Adipocyte (in vitro differentiated cells): ENCODE results near the gene NOTCH2.
A peak's percentile ranks its signal among the peaks of the same experiment; 100 is the strongest.
"Not testable (repeated sequence)": the region's sequence is repeated elsewhere in the genome, so short reads cannot be mapped to it uniquely, and the experiment has no call there.

Experiments used
- DNase-seq: peaks from one replicate; pipeline ENCODE4 v3.0.0-alpha.2; 2015; ENCODE audit warnings: low read depth
- H3K27me3 ChIP-seq: replicated peaks from 2 replicates; pipeline ENCODE4 v1.7.0; 2013; ENCODE audit warnings: mild to moderate bottlenecking, low read length, moderate library complexity; ENCODE audit not compliant: control insufficient read depth, insufficient read depth
- H3K36me3 ChIP-seq: 2 replicates; pipeline ENCODE4 v1.7.0; 2013; ENCODE audit warnings: low read length, mild to moderate bottlenecking, moderate library complexity; ENCODE audit not compliant: control insufficient read depth, insufficient read depth, severe bottlenecking
- H3K4me1 ChIP-seq: 2 replicates; pipeline ENCODE4 v1.7.0; 2013; ENCODE audit warnings: mild to moderate bottlenecking, low read length, moderate library complexity; ENCODE audit not compliant: control insufficient read depth, insufficient read depth
- H3K4me3 ChIP-seq: 2 replicates; pipeline ENCODE4 v1.7.0; 2013; ENCODE audit warnings: mild to moderate bottlenecking, low read length, moderate library complexity
- H3K9ac ChIP-seq: 2 replicates; pipeline ENCODE4 v1.7.0; 2013; ENCODE audit warnings: mild to moderate bottlenecking, low read length, moderate library complexity
- H3K9me3 ChIP-seq: 2 replicates; pipeline ENCODE4 v1.7.0; 2013; ENCODE audit warnings: mild to moderate bottlenecking, low read length, moderate library complexity; ENCODE audit not compliant: control insufficient read depth

NOTCH2 gene

GRCh38 chr1:120101593-120101992 lies 32.1 kb upstream of the NOTCH2 start:
- not testable (repeated sequence) for H3K27me3 ChIP-seq, H3K36me3 ChIP-seq, H3K9ac ChIP-seq, H3K9me3 ChIP-seq, H3K4me3 ChIP-seq, H3K4me1 ChIP-seq, DNase-seq

GRCh38 chr1:120100590-120100989 lies 31.1 kb upstream of the NOTCH2 start:
- not testable (repeated sequence) for DNase-seq, H3K27me3 ChIP-seq, H3K9ac ChIP-seq, H3K4me3 ChIP-seq, H3K36me3 ChIP-seq, H3K4me1 ChIP-seq, H3K9me3 ChIP-seq

- H3K36me3 ChIP-seq, H3K4me3 ChIP-seq, H3K9me3 ChIP-seq, H3K4me1 ChIP-seq, H3K27me3 ChIP-seq, H3K9ac ChIP-seq, DNase-seq: not testable (repeated sequence)
Observed at GRCh38 chr1:120098986-120099759, 29.7 kb upstream of the NOTCH2 start.

- not testable (repeated sequence) for H3K4me1 ChIP-seq, H3K36me3 ChIP-seq, H3K9me3 ChIP-seq, DNase-seq, H3K4me3 ChIP-seq, H3K9ac ChIP-seq, H3K27me3 ChIP-seq
Observed at GRCh38 chr1:120096981-120097545, 27.6 kb upstream of the NOTCH2 start.

DNA sequence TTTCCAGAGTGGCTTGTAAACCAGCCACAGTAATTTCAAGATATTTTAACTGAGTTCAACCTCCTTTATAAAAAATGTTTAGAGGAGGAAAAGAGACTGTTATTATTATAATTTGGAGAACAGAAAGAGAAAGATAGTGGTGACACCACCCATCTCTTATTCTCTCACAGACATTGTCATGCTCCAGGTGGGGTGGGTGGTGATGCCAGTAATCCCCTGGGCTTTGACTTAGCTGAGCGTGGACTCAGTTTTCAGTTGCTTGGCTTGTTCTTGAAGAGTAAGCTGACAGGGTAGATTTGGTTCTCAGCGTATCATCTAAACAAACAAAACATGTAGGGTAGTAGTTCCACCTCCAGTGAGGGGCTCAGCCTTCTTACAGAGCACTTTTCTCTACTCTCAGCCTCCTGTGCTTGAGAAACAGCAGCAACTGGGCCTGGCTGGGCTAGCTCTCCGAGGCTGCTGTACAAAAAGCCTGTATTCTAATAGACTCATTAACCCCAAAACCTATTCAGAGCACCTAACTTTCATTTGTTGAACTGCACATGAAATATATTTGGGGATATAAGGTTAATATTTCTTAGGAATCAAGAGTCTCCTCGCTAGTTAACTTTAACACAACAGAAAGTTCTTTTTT lies 24.2 kb upstream of the NOTCH2 start:
- not testable (repeated sequence) for H3K9me3 ChIP-seq, H3K4me1 ChIP-seq, H3K4me3 ChIP-seq, H3K36me3 ChIP-seq, DNase-seq, H3K9ac ChIP-seq, H3K27me3 ChIP-seq

DNA sequence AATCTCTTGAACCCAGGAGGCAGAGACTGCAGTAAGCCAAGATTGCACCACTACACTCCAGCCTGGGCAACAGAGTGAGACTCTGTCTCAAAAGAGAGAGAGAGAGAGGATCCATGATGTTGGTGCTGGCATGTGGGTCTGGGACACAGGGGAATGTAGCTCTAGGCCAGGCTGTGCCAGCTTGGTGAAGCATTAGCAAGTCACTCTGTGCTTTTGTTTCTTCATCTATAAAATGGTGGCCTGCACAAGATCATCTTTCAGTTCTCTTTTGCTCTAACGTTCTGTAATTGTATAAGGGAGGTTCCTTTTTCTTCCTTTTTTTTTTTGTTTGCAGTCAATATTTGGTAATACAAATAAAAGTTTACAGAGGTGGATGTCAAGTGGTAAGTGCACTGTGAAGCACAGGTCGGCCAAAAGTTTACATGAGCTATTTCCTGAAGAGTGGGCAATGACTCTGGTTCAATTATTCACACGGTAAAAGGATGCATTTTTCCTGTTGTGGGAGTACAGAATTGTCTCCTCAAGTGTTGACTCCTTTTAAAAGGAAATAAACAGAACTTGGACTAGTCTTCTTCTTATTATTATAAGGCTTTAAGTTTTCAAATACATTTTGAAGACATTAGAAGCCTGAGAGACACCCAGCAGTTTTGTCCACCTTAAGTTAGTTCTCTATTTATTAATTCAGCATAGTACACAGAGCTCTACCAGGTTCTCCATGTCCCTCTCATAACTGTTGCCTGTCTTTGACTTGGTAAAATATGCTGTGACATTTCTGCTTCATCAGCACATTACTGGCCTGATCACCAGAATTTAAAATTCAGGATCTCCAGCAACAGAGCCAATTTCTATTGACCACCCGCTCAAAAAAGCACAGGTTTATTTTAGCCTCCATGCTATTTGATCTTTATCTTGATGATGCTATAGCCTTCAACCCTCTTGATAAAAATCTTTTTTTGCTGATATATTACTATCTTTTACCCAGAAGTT lies 23.1 kb upstream of the NOTCH2 start:
- H3K36me3 ChIP-seq, H3K9ac ChIP-seq, H3K4me3 ChIP-seq, H3K27me3 ChIP-seq, H3K9me3 ChIP-seq, DNase-seq, H3K4me1 ChIP-seq: not testable (repeated sequence)

GRCh38 chr1:120090830-120091229 lies 21.4 kb upstream of the NOTCH2 start:
- not testable (repeated sequence) for DNase-seq, H3K4me3 ChIP-seq, H3K36me3 ChIP-seq, H3K4me1 ChIP-seq, H3K9ac ChIP-seq, H3K9me3 ChIP-seq, H3K27me3 ChIP-seq

DNA sequence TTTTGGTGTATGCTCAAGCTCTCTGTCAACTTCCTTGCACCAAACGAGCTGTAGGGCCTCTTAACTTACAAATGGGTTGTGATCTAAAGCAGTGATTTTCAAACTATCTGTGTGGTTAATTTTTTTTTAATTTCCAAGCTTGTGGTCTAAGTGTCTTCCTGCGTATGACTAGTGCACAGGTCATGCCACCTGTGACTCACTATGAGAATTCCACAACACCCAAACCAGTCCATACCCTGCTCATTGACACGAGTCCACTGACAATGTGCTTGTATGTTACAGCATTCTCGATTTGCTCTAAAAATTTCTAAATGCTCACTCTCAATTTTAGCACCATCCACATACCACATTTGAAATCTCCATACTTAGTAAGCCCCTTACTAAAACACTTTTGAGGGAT lies 18.5 kb upstream of the NOTCH2 start:
- H3K4me1 ChIP-seq, H3K4me3 ChIP-seq, H3K27me3 ChIP-seq, H3K9me3 ChIP-seq, DNase-seq, H3K9ac ChIP-seq, H3K36me3 ChIP-seq: not testable (repeated sequence)

GRCh38 chr1:120069920-120070214 lies 405 bp upstream of the NOTCH2 start:
- not testable (repeated sequence) for H3K9ac ChIP-seq, DNase-seq

DNA sequence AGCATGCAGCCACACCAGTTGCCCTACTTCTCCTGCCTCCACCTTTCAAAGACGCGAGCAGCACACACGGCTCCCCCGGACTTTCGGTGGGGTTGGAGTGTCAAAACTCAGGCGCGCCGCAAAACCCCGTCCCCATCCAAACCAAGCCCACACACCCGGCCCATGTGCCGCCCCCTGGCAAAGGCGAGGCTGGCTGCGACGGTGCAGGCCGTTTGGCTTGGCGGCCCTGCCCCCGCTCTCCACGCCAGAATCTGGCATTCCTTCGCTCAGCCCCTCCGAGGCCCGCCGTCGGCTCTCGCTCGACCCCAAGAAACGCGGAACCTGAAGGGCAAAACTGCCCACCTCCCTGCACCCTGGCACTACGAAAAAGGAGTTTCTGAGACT lies 787 bp downstream of the NOTCH2 start:
- H3K36me3 ChIP-seq, DNase-seq, H3K9me3 ChIP-seq, H3K27me3 ChIP-seq, H3K4me1 ChIP-seq: not testable (repeated sequence)
- peak overlapping the region; percentile 71 for H3K9ac ChIP-seq
- H3K4me3 ChIP-seq = peak overlapping the region; percentile 68

More at GRCh38 chr1:120069920-120070214, 405 bp upstream of the NOTCH2 start:
- not testable (repeated sequence) for H3K36me3 ChIP-seq, H3K9me3 ChIP-seq, H3K4me1 ChIP-seq, H3K27me3 ChIP-seq, H3K4me3 ChIP-seq

DNA sequence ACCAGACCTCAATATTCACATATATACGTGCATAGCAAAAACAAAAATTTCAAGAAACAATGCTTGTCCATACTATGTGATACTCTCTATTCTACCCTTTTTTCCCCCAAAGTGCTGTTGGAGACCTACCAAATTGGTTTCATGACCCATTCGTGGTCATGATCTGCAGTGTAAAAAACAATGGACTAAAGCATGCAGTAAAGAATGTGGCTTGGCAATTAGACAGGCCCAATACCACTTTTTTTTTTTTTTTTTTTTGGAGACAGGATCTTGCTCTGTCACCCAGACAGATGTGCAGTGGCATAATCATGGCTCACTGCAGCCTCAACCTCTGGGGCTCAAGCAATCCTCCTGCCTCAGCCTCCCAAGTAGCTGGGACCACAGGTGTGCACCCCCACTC lies 21.3 kb downstream of the NOTCH2 start:
- not testable (repeated sequence) for H3K9me3 ChIP-seq, DNase-seq, H3K9ac ChIP-seq, H3K4me3 ChIP-seq, H3K36me3 ChIP-seq, H3K4me1 ChIP-seq, H3K27me3 ChIP-seq
